ENCODE results near the gene KCTD1. TPM values are rescaled to one million over a fixed set of nuclear protein-coding genes. Genes with fewer than 3 reads are reported as not detected.
A peak's percentile ranks its signal among the peaks of the same experiment; 100 is the strongest.

Gene KCTD1
- total and polyA plus RNA-seq, 2 of the 4 experiments (the other 2 are of a cell fraction) = 5.0 to 5.8 TPM

GRCh38 chr18:26546875-26547645 lies 1.3 kb downstream of the KCTD1 start:
- H4K5ac ChIP-seq (ENCODE audit: low read depth, low read length) = no peak overlapping the region
- TF ChIP-seq MAFK (IDR thresholded peaks at IDR 0.05; ENCODE audit: low read depth, low read length) (no peak), RFX5 (IDR thresholded peaks at IDR 0.05; ENCODE audit: low read depth, low read length) (no peak), RCOR1 (IDR thresholded peaks at IDR 0.05; ENCODE audit: insufficient replicate concordance, low read length) (no peak), CEBPB (IDR thresholded peaks at IDR 0.05; ENCODE audit: low read depth, low read length) (no peak)
- no peak overlapping the region for H3K14ac ChIP-seq (replicated peaks; ENCODE audit: low read depth, low read length)
- peak overlapping the region; percentile 95 for H2AFZ ChIP-seq (replicated peaks; ENCODE audit: low read length, poor library complexity)
- CTCF ChIA-PET = interaction anchor here (0.6 to 1.6 kb wide), 6 partner anchors 21 to 163 kb away, joined by 3 to 5 read pairs (median 4); no protein-coding TSS in a partner anchor
- peak overlapping the region in 1 of 2 experiments; percentile 12; a peak in 1 of 4 replicates for H4K8ac ChIP-seq (ENCODE audit: low read depth in 2 of 2, low read length in 2 of 2)
- BruUV-seq (replicated peaks) = no TSS peak
- peak overlapping the region; percentile 69 for H3K4me3 ChIP-seq (ENCODE audit: insufficient read depth, low read depth, low read length)
- H3K4me1 ChIP-seq (ENCODE audit: control insufficient read depth, insufficient read depth, low read length) = peaks cover 6% of the 10 kb centered on the region
- no peak overlapping the region for H4K91ac ChIP-seq (ENCODE audit: insufficient read depth, low read depth, low read length)
- H2BK20ac ChIP-seq (ENCODE audit: low read depth, low read length) = no peak overlapping the region
- H4K20me1 ChIP-seq (ENCODE audit: insufficient read depth, low read length) = peaks cover 13% of the 10 kb centered on the region; the same call in 1 of the 2 replicates
- peaks cover 5% of the 10 kb centered on the region; the same call in 1 of the 2 replicates for H3K9me1 ChIP-seq (ENCODE audit: insufficient read depth, low read length)
- H3K23ac ChIP-seq (ENCODE audit: low read depth, low read length) = no peak overlapping the region
- H3K27ac ChIP-seq (ENCODE audit: insufficient read depth, low read length) = no peak overlapping the region
- dilution Hi-C loops (cut with HindIII; ENCODE audit: low sequenced_read_pairs, unreplicated experiment) = no loop called here
- no peaks in the 10 kb centered on the region for H3K9me3 ChIP-seq (ENCODE audit: control insufficient read depth, insufficient read depth, low read length)
- H2BK120ac ChIP-seq (ENCODE audit: low read depth, low read length) = no peak overlapping the region
- no peak overlapping the region for H3K56ac ChIP-seq (ENCODE audit: extremely low read depth, insufficient read depth, low read length)
- no peak for DNase-seq
- ATAC-seq (ENCODE audit: low read depth) = no peak
- H3K4me2 ChIP-seq (ENCODE audit: low read depth, low read length) = peak overlapping the region; percentile 77
- H3K27me3 ChIP-seq (ENCODE audit: control insufficient read depth, insufficient read depth, low read length) = peaks cover 22% of the 10 kb centered on the region
- no peak overlapping the region for H2BK5ac ChIP-seq (ENCODE audit: low read depth, low read length, poor library complexity, severe bottlenecking)
- intact Hi-C loops (cut with micrococcal nuclease) = loop anchor here (5.0 kb wide), 3 partner anchors 120 to 240 kb away; no protein-coding TSS in a partner anchor
- WGBS, 2 experiments (ENCODE audit: extremely low coverage in 2 of 2, insufficient read length in 1 of 2) = 27% methylated on average over 38 of the region's 69 CpGs; no CpG with 5 or more reads in 1 of the 2 experiments
- H3K36me3 ChIP-seq (ENCODE audit: control insufficient read depth, insufficient read depth, low read length) = no peaks in the 10 kb centered on the region
- peaks cover 16 to 23% of the 10 kb centered on the region in 2 experiments for H3K79me1 ChIP-seq (ENCODE audit: low read depth in 1 of 2, low read length in 2 of 2)
- POLR2A ChIA-PET (ENCODE audit: unreplicated experiment) = no interaction called here
- no peak overlapping the region for H2BK15ac ChIP-seq (ENCODE audit: low read depth, low read length)
- no peak overlapping the region for H3K18ac ChIP-seq (ENCODE audit: low read depth, low read length)
- no peak overlapping the region for H3K4ac ChIP-seq (ENCODE audit: low read depth, low read length)
- no peak overlapping the region for H3K9ac ChIP-seq (ENCODE audit: low read depth, low read length)
- H2AK9ac ChIP-seq (replicated peaks; ENCODE audit: low read depth, low read length, poor library complexity) = peak overlapping the region; percentile 68
- no peak overlapping the region for H2AK5ac ChIP-seq (ENCODE audit: low read depth, low read length)
- in situ Hi-C loops (cut with MboI; ENCODE audit: low sequenced_read_pairs) = loop anchor here (10.0 kb wide), 1 partner anchor 62 kb away; no protein-coding TSS in a partner anchor
